GM23248 (cell line): ENCODE measurements around the gene PSMG3. TPM values are rescaled to one million over a fixed set of nuclear protein-coding genes. Genes with fewer than 3 reads are reported as not detected.

Source experiments
- DNase-seq: peaks from one replicate; pipeline ENCODE4 v3.0.0-alpha.2; 2015
- H2AFZ ChIP-seq: fragments of 200-600 bp; sonication (generic); 2 replicates; pipeline ENCODE4 v1.6.1; 2016; ENCODE audit warnings: antibody characterized with exemption
- H3F3A ChIP-seq: fragments of 200-600 bp; sonication (generic); 2 replicates; pipeline ENCODE4 v1.6.1; 2016; ENCODE audit warnings: mild to moderate bottlenecking, antibody characterized with exemption, mixed run types; ENCODE audit not compliant: insufficient read depth
- H3K27ac ChIP-seq: fragments of 200-600 bp; sonication (generic); 2 replicates; pipeline ENCODE4 v1.5.1; 2016; ENCODE audit warnings: mild to moderate bottlenecking
- H3K27me3 ChIP-seq: fragments of 200-600 bp; sonication (generic); replicated peaks from 2 replicates; pipeline ENCODE4 v1.6.1; 2016; ENCODE audit warnings: mild to moderate bottlenecking; ENCODE audit not compliant: insufficient read depth
- H3K36me3 ChIP-seq: fragments of 200-600 bp; sonication (generic); 2 replicates; pipeline ENCODE4 v1.6.1; 2016; ENCODE audit warnings: low read depth, mild to moderate bottlenecking
- H3K4me1 ChIP-seq: fragments of 200-600 bp; sonication (generic); 2 replicates; pipeline ENCODE4 v1.6.1; 2016; ENCODE audit warnings: mild to moderate bottlenecking; ENCODE audit not compliant: insufficient read depth
- H3K4me2 ChIP-seq: fragments of 200-600 bp; sonication (generic); one replicate; pipeline ENCODE4 v1.6.1; 2016; ENCODE audit warnings: mild to moderate bottlenecking; ENCODE audit not compliant: unreplicated experiment
- H3K4me3 ChIP-seq: fragments of 200-600 bp; sonication (generic); 2 replicates; pipeline ENCODE4 v1.5.1; 2016; ENCODE audit warnings: mild to moderate bottlenecking
- H3K79me2 ChIP-seq: fragments of 200-600 bp; sonication (generic); 2 replicates; pipeline ENCODE4 v1.6.1; 2016; ENCODE audit warnings: mild to moderate bottlenecking; ENCODE audit not compliant: insufficient read depth
- H3K9ac ChIP-seq: fragments of 200-600 bp; sonication (generic); 2 replicates; pipeline ENCODE4 v1.6.1; 2016; ENCODE audit warnings: mild to moderate bottlenecking
- H3K9me2 ChIP-seq: fragments of 200-600 bp; sonication (generic); 2 replicates; pipeline ENCODE4 v1.6.1; 2016; ENCODE audit warnings: mixed run types, mild to moderate bottlenecking, moderate library complexity; ENCODE audit not compliant: insufficient read depth
- H3K9me3 ChIP-seq: fragments of 200-600 bp; sonication (generic); one replicate; pipeline ENCODE4 v1.6.1; 2017; ENCODE audit warnings: low read depth
- H4K20me1 ChIP-seq: fragments of 200-600 bp; sonication (generic); 2 replicates; pipeline ENCODE4 v1.6.0; 2016; ENCODE audit not compliant: insufficient read depth
- EZH2 ChIP-seq: fragments of 200-600 bp; sonication (generic); IDR thresholded peaks from 2 replicates; pipeline ENCODE4 v1.6.1; 2018; ENCODE audit warnings: antibody characterized with exemption, mild to moderate bottlenecking; ENCODE audit not compliant: insufficient read depth, poor library complexity, severe bottlenecking
- EZH2phosphoT487 ChIP-seq: fragments of 200-600 bp; sonication (generic); IDR thresholded peaks from 2 replicates; pipeline ENCODE4 v1.6.1; 2018; ENCODE audit warnings: antibody characterized with exemption, moderate library complexity, mild to moderate bottlenecking, low read depth; ENCODE audit not compliant: insufficient read depth
- WGBS, 2 experiments: methylation state at CpG; one replicate each; pipeline ENCODE4 v1.1.6; 2015 to 2017; ENCODE audit warnings: low lambda C conversion rate in 2 of 2, low coverage in 1 of 2; ENCODE audit errors: missing lambda C conversion rate in 2 of 2; 5-methylcytosine and 5-hydroxymethylcytosine counted together
- in situ Hi-C: fragments of 300-500 bp; cut with MboI; formaldehyde crosslinking; loops from 2 replicates; pipeline ENCODE4 v1.15.0; 2020
- polyA plus RNA-seq: library from polyadenylated mRNA; unstranded; fragments of >200 nt; fragmentation: Nextera tagmentation; extraction: Ambion mirVana; gene quantifications from 2 replicates; pipeline ENCODE4 v1.2.1, GENCODE V29; 2016
- total RNA-seq: library from RNA; depleted of rRNA; stranded (reverse); fragments of >200 nt; shearing (Covaris generic); gene quantifications from 2 replicates; pipeline ENCODE4 v1.2.3, GENCODE V29; 2014

The PSMG3 gene
- total and polyA plus RNA-seq, 2 experiments from 2014 or later, result 28.3 to 58.1 TPM

GRCh38 chr7:1536743-1537534 lies 32.9 kb downstream of the PSMG3 start:
- TF ChIP-seq EZH2phosphoT487 (no peak), EZH2 (no peak)
- Histone ChIP-seq H3K4me1 (peaks cover 38% of the 10 kb centered on the region), H3K9me3 (no peaks in the 10 kb centered on the region), H3K79me2 (peaks cover 62% of the 10 kb centered on the region), H3K4me3 (peak overlapping the region; percentile 76), H3K27me3 (no peaks in the 10 kb centered on the region), H3K9ac (peak overlapping the region; percentile 98), H4K20me1 (no peaks in the 10 kb centered on the region), H3K36me3 (no peaks in the 10 kb centered on the region; the same call in 1 of the 2 replicates), H3F3A (peaks cover 15% of the 10 kb centered on the region), H3K9me2 (no peaks in the 10 kb centered on the region), H2AFZ (no peak overlapping the region), H3K4me2 (peak overlapping the region; percentile 92), H3K27ac (peak overlapping the region; percentile 99)
- DNase-seq, result peak; percentile 100
- in situ Hi-C loops, result no loop called here
- 4 to 6% methylated on average over 51 to 52 of the region's 52 CpGs for WGBS, 2 experiments

GRCh38 chr7:1536455-1536742 lies 33.4 kb downstream of the PSMG3 start:
- Histone ChIP-seq H4K20me1 (no peaks in the 10 kb centered on the region), H3K27me3 (no peaks in the 10 kb centered on the region), H2AFZ (no peak overlapping the region), H3K27ac (peak overlapping the region; percentile 99), H3K4me2 (peak overlapping the region; percentile 92), H3K9me3 (no peaks in the 10 kb centered on the region), H3K79me2 (peaks cover 62% of the 10 kb centered on the region), H3K9me2 (no peaks in the 10 kb centered on the region), H3F3A (peaks cover 18% of the 10 kb centered on the region), H3K4me3 (peak overlapping the region; percentile 76), H3K36me3 (no peaks in the 10 kb centered on the region; the same call in 1 of the 2 replicates), H3K9ac (peak overlapping the region; percentile 98), H3K4me1 (peaks cover 40% of the 10 kb centered on the region)
- no peak for DNase-seq
- 56 to 62% methylated on average over 7 of the region's 7 CpGs for WGBS, 2 experiments
- TF ChIP-seq EZH2phosphoT487 (no peak), EZH2 (no peak)
- in situ Hi-C loops, result no loop called here

- Histone ChIP-seq H3K9me2 (no peaks in the 10 kb centered on the region), H3K79me2 (peaks cover 62% of the 10 kb centered on the region), H3K4me2 (no peak overlapping the region), H3K27ac (peak overlapping the region; percentile 99), H4K20me1 (no peaks in the 10 kb centered on the region), H3K4me3 (no peak overlapping the region), H3K36me3 (no peaks in the 10 kb centered on the region; the same call in 1 of the 2 replicates), H3K9ac (peak overlapping the region; percentile 98), H3F3A (peaks cover 18% of the 10 kb centered on the region), H2AFZ (no peak overlapping the region), H3K9me3 (no peaks in the 10 kb centered on the region), H3K27me3 (no peaks in the 10 kb centered on the region), H3K4me1 (peaks cover 40% of the 10 kb centered on the region)
- 95 to 96% methylated on average over 27 to 42 of the region's 42 CpGs for WGBS, 2 experiments
- no peak for DNase-seq
- in situ Hi-C loops, result no loop called here
- TF ChIP-seq EZH2, result no peak
- TF ChIP-seq EZH2phosphoT487, result no peak
Observed at GRCh38 chr7:1535701-1536454, 34.0 kb downstream of the PSMG3 start.

- in situ Hi-C loops, result no loop called here
- Histone ChIP-seq H3K27me3 (no peaks in the 10 kb centered on the region), H3K4me2 (no peak overlapping the region), H3K4me1 (peaks cover 40% of the 10 kb centered on the region), H3K9me2 (no peaks in the 10 kb centered on the region), H2AFZ (no peak overlapping the region), H4K20me1 (no peaks in the 10 kb centered on the region), H3K9me3 (no peaks in the 10 kb centered on the region), H3K4me3 (no peak overlapping the region), H3K79me2 (peaks cover 62% of the 10 kb centered on the region), H3K36me3 (no peaks in the 10 kb centered on the region; the same call in 1 of the 2 replicates), H3K9ac (no peak overlapping the region), H3K27ac (no peak overlapping the region; the same call in 1 of the 2 replicates), H3F3A (peaks cover 18% of the 10 kb centered on the region)
- 78 to 81% methylated on average over 4 to 6 of the region's 6 CpGs for WGBS, 2 experiments
- DNase-seq, result no peak
- TF ChIP-seq EZH2phosphoT487 (no peak), EZH2 (no peak)
Observed at GRCh38 chr7:1535100-1535458, 34.8 kb downstream of the PSMG3 start.
